ENCODE measurements around the gene PALLD. TPM values are rescaled to one million over a fixed set of nuclear protein-coding genes. Genes with fewer than 3 reads are reported as not detected.

Gene PALLD
- total RNA-seq, 1 experiment from 2014 or later, result 23.7 TPM

DNA sequence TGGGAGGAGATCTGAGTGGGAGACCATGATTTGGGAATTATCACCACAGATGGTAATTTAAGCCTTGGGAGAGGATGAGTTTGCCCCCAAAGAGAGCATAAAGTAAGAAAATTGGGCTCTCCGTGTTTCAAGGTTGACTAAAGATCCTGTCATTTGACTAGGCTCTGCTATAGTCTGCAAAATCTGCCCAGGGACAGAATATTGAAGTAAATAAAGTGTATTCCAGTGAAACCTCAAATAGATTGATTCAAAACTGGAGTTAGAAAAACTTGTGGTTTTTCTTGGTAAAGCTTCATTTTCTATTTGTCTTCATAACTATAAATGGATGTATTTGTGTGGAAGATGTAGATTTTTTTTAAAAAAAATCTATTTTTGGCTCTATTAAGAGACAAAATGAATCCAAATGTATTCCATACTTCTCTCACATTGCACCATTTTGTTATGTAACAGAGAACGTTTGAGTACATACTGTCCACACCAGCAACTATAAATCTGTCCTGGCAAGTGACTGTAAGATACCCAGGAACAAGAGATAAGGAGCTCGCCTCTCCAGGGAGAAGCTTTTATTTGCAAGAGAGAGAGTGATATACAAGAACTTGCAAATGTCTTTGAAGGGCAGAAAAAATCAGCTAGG lies 343.0 kb downstream of the PALLD start (continued):
- TF ChIP-seq ZNF317 (CRISPR knock-in tag; IDR thresholded peaks at IDR 0.05; ENCODE audit: borderline replicate concordance, low read depth) (no peak), ATF1 (CRISPR knock-in tag; IDR thresholded peaks at IDR 0.05) (no peak)
- TF ChIP-seq, protein P1, sequence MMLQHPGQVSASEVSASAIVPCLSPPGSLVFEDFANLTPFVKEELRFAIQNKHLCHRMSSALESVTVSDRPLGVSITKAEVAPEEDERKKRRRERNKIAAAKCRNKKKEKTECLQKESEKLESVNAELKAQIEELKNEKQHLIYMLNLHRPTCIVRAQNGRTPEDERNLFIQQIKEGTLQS (CRISPR knock-in tag; conservative IDR thresholded peaks at IDR 0.05), result no peak

DNA sequence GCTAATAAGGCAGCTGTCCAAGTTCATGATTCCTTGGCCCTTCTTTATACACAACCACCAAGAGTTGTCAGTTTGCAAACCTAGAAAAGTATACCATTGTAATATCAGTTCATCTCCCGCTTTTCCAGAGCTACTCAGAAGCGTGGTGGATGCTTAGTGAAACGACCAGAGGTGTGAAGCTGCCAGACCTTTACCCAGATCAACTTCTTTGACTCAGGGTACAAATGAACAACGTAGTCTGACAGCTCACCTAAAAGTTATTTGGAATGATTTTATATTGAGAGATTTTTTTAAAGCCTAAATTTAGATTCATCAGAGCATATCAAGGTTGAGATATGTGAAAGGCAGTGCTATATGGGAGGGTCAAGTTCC lies 343.5 kb downstream of the PALLD start:
- Mint-ChIP-seq H3K4me3 (no peak overlapping the region), H3K27ac (peak overlapping the region; percentile 59; the same call in 1 of the 2 replicates), H3K4me1 (peaks cover 84% of the 10 kb centered on the region), H3K27me3 (ENCODE audit: low read depth) (no peaks in the 10 kb centered on the region), H3K36me3 (0 out of 2 replicates have a peak, but pooled peaks cover 5% of the 10 kb centered on the region), H3K9me3 (no peaks in the 10 kb centered on the region)
- DNase-seq (ENCODE audit: low spot score), result no peak
- TF ChIP-seq SMAD4 (CRISPR knock-in tag; IDR thresholded peaks at IDR 0.05), result no peak
- no peak for TF ChIP-seq KAT7 (CRISPR knock-in tag; IDR thresholded peaks at IDR 0.05; ENCODE audit: borderline replicate concordance)
- ChIA-PET POLR2A (interaction anchor here (1.1 to 3.3 kb wide), 2 partner anchors 8 to 170 kb away, joined by 3 to 25 read pairs; no protein-coding TSS in a partner anchor), CTCF (interaction anchor here (0.7 to 1.9 kb wide), 6 partner anchors 8 to 170 kb away, joined by 3 to 10 read pairs (median 3); partner anchors contain the start of gene CBR4)
- ATAC-seq, result no peak

DNA sequence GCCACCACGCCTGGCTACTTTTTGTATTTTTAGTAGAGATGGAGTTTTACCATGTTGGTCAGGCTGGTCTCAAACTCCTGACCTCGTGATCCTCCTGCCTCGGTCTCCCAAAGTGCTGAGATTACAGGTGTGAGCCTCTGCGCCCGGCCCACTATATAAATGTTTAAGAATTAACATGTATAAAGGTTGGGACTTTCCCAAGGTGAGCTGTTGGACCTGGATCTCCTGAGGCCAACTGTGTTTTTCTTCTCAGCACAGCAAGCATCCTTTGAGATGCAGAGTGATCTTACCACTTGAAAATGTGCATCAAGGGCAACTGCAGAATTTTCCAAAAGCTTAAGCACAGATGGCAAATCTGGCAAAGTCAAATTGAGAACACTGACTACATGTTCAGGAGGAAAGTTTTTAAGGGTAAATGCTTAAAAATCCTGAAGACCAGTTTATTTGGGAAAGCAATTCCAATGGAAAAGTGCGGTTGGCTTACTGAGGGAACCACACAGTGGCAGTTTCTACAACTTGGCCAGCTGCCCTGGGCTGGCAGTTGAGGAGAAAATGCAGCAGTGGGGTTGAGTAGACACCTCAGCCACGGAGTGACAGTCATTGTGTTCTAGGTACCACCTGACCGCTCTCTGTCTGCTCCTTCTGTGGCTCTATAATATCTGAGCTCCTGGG lies 344.3 kb downstream of the PALLD start:
- peak; percentile 89 for ATAC-seq
- Mint-ChIP-seq H3K27ac (peak overlapping the region; percentile 82), H3K4me1 (peaks cover 85% of the 10 kb centered on the region), H3K9me3 (no peaks in the 10 kb centered on the region), H3K27me3 (ENCODE audit: low read depth) (no peaks in the 10 kb centered on the region), H3K4me3 (no peak overlapping the region), H3K36me3 (0 out of 2 replicates have a peak, but pooled peaks cover 5% of the 10 kb centered on the region)
- POLR2A ChIA-PET, result interaction anchor here (1.1 to 3.3 kb wide), 2 partner anchors 9 to 171 kb away, joined by 3 to 25 read pairs; no protein-coding TSS in a partner anchor
- DNase-seq (ENCODE audit: low spot score), result peak; percentile 30
- CTCF ChIA-PET, result interaction anchor here (0.7 to 1.9 kb wide), 9 partner anchors 9 to 255 kb away, joined by 3 to 10 read pairs (median 3); partner anchors contain the start of gene CBR4
- TF ChIP-seq GTF2I (CRISPR knock-in tag; conservative IDR thresholded peaks at IDR 0.05) (no peak), NR1H2 (CRISPR knock-in tag; IDR thresholded peaks at IDR 0.05) (no peak), SMAD4 (CRISPR knock-in tag; IDR thresholded peaks at IDR 0.05) (no peak), ZNF121 (CRISPR knock-in tag; IDR thresholded peaks at IDR 0.05) (no peak), CBFB (CRISPR knock-in tag; IDR thresholded peaks at IDR 0.05; ENCODE audit: low read depth) (no peak), NFYB (CRISPR knock-in tag; conservative IDR thresholded peaks at IDR 0.05; ENCODE audit: low read depth) (no peak), FOXJ3 (CRISPR knock-in tag; IDR thresholded peaks at IDR 0.05; ENCODE audit: borderline replicate concordance) (no peak), HMGA2 (CRISPR knock-in tag; IDR thresholded peaks at IDR 0.05) (no peak), ZNF138 (CRISPR knock-in tag; conservative IDR thresholded peaks at IDR 0.05) (no peak), NR2C2 (CRISPR knock-in tag; IDR thresholded peaks at IDR 0.05) (no peak), TCF7 (CRISPR knock-in tag; IDR thresholded peaks at IDR 0.05; ENCODE audit: low read depth) (no peak)
- TF ChIP-seq, protein P2, sequence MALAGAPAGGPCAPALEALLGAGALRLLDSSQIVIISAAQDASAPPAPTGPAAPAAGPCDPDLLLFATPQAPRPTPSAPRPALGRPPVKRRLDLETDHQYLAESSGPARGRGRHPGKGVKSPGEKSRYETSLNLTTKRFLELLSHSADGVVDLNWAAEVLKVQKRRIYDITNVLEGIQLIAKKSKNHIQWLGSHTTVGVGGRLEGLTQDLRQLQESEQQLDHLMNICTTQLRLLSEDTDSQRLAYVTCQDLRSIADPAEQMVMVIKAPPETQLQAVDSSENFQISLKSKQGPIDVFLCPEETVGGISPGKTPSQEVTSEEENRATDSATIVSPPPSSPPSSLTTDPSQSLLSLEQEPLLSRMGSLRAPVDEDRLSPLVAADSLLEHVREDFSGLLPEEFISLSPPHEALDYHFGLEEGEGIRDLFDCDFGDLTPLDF (CRISPR knock-in tag; IDR thresholded peaks at IDR 0.05), result no peak
- TF ChIP-seq, protein P3, sequence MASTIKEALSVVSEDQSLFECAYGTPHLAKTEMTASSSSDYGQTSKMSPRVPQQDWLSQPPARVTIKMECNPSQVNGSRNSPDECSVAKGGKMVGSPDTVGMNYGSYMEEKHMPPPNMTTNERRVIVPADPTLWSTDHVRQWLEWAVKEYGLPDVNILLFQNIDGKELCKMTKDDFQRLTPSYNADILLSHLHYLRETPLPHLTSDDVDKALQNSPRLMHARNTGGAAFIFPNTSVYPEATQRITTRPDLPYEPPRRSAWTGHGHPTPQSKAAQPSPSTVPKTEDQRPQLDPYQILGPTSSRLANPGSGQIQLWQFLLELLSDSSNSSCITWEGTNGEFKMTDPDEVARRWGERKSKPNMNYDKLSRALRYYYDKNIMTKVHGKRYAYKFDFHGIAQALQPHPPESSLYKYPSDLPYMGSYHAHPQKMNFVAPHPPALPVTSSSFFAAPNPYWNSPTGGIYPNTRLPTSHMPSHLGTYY (CRISPR knock-in tag; IDR thresholded peaks at IDR 0.05), result 0 out of 2 replicates have a peak, but pooled peaks have one; percentile 45
- TF ChIP-seq, protein P4, sequence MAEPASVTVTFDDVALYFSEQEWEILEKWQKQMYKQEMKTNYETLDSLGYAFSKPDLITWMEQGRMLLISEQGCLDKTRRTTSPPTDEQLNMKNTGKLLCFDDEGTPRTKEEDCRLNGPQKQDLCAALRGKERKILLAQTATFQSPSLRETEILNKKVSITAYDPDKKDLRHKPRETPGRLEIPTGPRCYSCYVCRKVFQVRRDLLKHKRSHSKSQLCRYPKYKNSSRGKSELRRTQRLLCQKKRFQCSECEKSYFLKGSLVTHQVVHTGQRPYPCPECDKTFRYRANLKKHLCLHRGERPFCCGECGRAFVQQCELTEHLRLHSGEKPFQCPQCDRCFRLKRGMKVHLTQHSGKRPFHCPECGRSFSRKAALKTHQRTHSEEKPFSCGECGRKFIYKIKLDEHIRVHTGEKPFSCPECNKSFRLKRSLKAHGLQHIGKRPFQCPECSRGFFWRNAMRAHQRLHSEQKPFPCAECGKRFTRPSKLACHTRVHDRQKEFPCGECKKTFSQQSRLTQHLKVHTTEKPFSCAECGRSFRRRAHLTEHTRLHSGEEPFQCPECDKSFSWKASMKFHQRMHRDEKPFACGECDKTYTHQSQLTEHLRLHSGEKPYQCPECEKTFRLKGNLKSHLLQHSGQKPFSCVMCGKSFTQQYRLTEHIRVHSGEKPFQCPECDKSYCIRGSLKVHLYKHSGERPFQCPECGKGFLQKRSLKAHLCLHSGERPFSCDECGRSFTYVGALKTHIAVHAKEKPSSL (CRISPR knock-in tag; conservative IDR thresholded peaks at IDR 0.05), result 0 out of 2 replicates have a peak, but pooled peaks have one; percentile 7
- TF ChIP-seq, protein P1 (CRISPR knock-in tag; conservative IDR thresholded peaks at IDR 0.05), result no peak
- TF ChIP-seq, protein P5, sequence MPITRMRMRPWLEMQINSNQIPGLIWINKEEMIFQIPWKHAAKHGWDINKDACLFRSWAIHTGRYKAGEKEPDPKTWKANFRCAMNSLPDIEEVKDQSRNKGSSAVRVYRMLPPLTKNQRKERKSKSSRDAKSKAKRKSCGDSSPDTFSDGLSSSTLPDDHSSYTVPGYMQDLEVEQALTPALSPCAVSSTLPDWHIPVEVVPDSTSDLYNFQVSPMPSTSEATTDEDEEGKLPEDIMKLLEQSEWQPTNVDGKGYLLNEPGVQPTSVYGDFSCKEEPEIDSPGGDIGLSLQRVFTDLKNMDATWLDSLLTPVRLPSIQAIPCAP (CRISPR knock-in tag; IDR thresholded peaks at IDR 0.05), result no peak
- TF ChIP-seq, protein P6, sequence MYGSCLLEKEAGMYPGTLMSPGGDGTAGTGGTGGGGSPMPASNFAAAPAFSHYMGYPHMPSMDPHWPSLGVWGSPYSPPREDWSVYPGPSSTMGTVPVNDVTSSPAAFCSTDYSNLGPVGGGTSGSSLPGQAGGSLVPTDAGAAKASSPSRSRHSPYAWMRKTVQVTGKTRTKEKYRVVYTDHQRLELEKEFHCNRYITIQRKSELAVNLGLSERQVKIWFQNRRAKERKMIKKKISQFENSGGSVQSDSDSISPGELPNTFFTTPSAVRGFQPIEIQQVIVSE (CRISPR knock-in tag; IDR thresholded peaks at IDR 0.05; ENCODE audit: borderline replicate concordance), result no peak
- TF ChIP-seq, protein P7, sequence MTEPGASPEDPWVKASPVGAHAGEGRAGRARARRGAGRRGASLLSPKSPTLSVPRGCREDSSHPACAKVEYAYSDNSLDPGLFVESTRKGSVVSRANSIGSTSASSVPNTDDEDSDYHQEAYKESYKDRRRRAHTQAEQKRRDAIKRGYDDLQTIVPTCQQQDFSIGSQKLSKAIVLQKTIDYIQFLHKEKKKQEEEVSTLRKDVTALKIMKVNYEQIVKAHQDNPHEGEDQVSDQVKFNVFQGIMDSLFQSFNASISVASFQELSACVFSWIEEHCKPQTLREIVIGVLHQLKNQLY (CRISPR knock-in tag; IDR thresholded peaks at IDR 0.05), result no peak

Measured in WTC11 (cell line).